Stimulated activated effector memory CD8-positive, alpha-beta T cell treated with anti-CD3 and anti-CD28 coated beads, Interleukin-12 subunit alpha, Interleukin-12 subunit beta, amount 100 ng/mL, for 72 hours (primary cell): ENCODE results near the gene DYNLT2B.
"Not testable (repeated sequence)": the region's sequence is repeated elsewhere in the genome, so short reads cannot be mapped to it uniquely, and the experiment has no call there.

ENCODE experiments used
- ATAC-seq: fragments of 150-1000 bp; cut with Tn5 transposase; 2 replicates; pipeline ENCODE4 v1.10.0; 2021
- DNase-seq, 2 donors: peaks; one replicate each; pipeline ENCODE4 v3.0.0; 2021 to 2022; ENCODE audit warnings: low spot score in 2 of 2
- H3K27ac Mint-ChIP-seq: one replicate; pipeline ENCODE4 v1.8.0; 2022; ENCODE audit warnings: mild to moderate bottlenecking, mixed read lengths
- H3K36me3 Mint-ChIP-seq: one replicate; pipeline ENCODE4 v1.8.0; 2022; ENCODE audit warnings: mild to moderate bottlenecking, mixed read lengths
- H3K4me1 Mint-ChIP-seq: one replicate; pipeline ENCODE4 v1.8.0; 2022; ENCODE audit warnings: mixed read lengths
- H3K4me3 Mint-ChIP-seq: one replicate; pipeline ENCODE4 v1.8.0; 2022; ENCODE audit warnings: mild to moderate bottlenecking, mixed read lengths
- H3K9me3 Mint-ChIP-seq: one replicate; pipeline ENCODE4 v1.8.0; 2022; ENCODE audit warnings: mixed read lengths

Gene DYNLT2B

GRCh38 chr3:196339044-196339443 lies 21.0 kb upstream of the DYNLT2B start:
- Mint-ChIP-seq H3K4me1 (no peaks in the 10 kb centered on the region), H3K27ac (no peak overlapping the region), H3K36me3 (no peaks in the 10 kb centered on the region), H3K4me3 (peak overlapping the region; percentile 27), H3K9me3 (no peaks in the 10 kb centered on the region)
- ATAC-seq: no peak
- no peak for DNase-seq

- H3K4me1 Mint-ChIP-seq: no peaks in the 10 kb centered on the region
- no peaks in the 10 kb centered on the region for H3K9me3 Mint-ChIP-seq
- H3K27ac Mint-ChIP-seq: no peak overlapping the region
- DNase-seq (no peak), ATAC-seq (no peak)
- no peak overlapping the region for H3K4me3 Mint-ChIP-seq
- H3K36me3 Mint-ChIP-seq: no peaks in the 10 kb centered on the region
Observed at GRCh38 chr3:196336319-196337145, 18.5 kb upstream of the DYNLT2B start.

DNA sequence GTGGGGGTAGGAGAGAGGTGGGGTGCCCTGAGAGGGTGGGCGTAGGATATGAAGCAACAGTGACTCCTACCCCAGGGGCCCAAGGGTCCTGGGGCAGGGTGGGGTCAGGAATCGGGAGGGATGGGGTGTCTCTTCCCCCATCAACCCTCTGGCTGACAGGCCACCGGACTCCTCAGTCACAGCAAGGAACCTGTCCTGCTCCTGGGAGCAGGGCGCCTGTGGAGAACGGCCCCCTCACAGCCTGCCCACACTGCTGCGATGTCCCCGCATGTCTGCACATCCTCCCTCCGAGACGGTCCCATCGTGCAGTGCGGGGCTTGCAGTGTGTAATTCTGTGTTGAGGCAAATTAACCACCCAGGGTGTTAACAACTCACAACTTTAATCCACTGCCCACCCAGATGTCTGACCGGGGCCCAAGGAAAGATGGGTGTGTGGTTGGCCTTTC lies 17.5 kb upstream of the DYNLT2B start:
- ATAC-seq: no peak
- no peaks in the 10 kb centered on the region for H3K9me3 Mint-ChIP-seq
- no peak overlapping the region for H3K27ac Mint-ChIP-seq
- no peak overlapping the region for H3K4me3 Mint-ChIP-seq
- DNase-seq: no peak
- H3K36me3 Mint-ChIP-seq: no peaks in the 10 kb centered on the region
- no peaks in the 10 kb centered on the region for H3K4me1 Mint-ChIP-seq

DNA sequence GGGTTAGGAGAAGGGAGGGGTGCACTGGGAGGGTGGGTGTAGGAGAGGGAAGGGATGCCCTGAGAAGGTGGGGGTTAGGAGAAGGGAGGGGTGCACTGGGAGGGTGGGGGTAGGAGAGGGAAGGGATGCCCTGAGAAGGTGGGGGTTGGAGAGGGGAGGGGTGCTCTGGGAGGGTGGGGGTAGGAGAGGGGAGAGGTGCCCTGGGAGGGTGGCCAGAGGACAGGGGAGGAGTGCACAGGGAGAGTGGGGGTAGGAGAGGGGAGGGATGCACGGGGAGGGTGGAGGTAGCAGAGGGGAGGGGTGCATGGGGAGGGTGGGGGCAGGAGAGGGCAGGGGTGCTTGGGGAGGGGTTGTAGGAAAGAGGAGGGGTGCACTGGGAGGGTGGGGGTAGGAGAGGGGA lies 16.9 kb upstream of the DYNLT2B start:
- no peak for ATAC-seq
- Mint-ChIP-seq H3K27ac (no peak overlapping the region), H3K9me3 (no peaks in the 10 kb centered on the region), H3K4me1 (no peaks in the 10 kb centered on the region), H3K4me3 (no peak overlapping the region), H3K36me3 (no peaks in the 10 kb centered on the region)
- DNase-seq: no peak

DNA sequence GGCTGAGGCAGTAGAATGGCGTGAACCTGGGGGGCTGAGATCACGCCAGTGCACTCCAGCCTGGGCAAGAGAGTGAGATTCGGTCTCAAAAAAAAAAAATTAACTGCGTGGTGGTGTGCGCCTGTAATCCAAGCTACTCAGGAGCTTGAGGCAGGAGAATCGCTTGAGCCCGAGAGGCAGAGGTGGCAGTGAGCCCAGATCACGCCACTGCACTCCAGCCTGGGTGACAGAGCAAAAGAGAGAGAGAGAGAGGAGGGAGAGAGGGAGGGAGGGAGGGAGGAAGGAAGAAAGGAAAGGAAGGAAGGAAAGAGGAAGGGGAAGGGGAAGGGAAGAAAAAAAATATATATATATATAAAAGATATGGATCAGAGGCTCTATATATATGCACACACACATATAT lies 14.1 kb upstream of the DYNLT2B start:
- DNase-seq: no peak
- ATAC-seq: no peak
- Mint-ChIP-seq H3K27ac (no peak overlapping the region), H3K36me3 (no peaks in the 10 kb centered on the region), H3K4me1 (no peaks in the 10 kb centered on the region), H3K9me3 (no peaks in the 10 kb centered on the region), H3K4me3 (no peak overlapping the region)

DNA sequence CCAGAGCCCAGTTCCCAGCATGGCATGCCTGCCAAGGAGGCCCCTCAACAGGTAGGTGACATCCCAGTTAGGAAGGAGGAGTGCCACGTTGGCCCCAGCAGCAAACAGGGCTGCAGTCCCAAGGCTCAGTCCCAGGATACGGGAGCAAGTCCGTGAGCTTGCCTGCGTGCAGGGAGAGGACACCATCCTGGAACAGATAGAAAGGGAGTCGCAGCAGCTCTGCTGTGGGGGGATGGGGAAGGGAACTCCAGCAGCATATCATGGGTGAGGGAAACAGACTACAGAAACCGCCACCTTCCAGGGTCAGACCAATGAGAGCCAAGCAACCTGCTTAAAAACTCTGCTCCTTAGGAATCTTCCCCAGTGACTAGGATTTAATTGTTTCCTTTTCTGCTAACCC lies 9.4 kb upstream of the DYNLT2B start:
- no peak overlapping the region for H3K4me3 Mint-ChIP-seq
- no peak overlapping the region for H3K27ac Mint-ChIP-seq
- no peaks in the 10 kb centered on the region for H3K9me3 Mint-ChIP-seq
- DNase-seq (no peak), ATAC-seq (no peak)
- no peaks in the 10 kb centered on the region for H3K36me3 Mint-ChIP-seq
- H3K4me1 Mint-ChIP-seq: no peaks in the 10 kb centered on the region

- ATAC-seq (no peak), DNase-seq (no peak)
- H3K9me3 Mint-ChIP-seq: no peaks in the 10 kb centered on the region
- H3K27ac Mint-ChIP-seq: no peak overlapping the region
- H3K36me3 Mint-ChIP-seq: no peaks in the 10 kb centered on the region
- no peak overlapping the region for H3K4me3 Mint-ChIP-seq
- H3K4me1 Mint-ChIP-seq: no peaks in the 10 kb centered on the region
Observed at GRCh38 chr3:196326936-196327335, 8.9 kb upstream of the DYNLT2B start.

- Mint-ChIP-seq H3K4me1 (peaks cover 4% of the 10 kb centered on the region), H3K9me3 (no peaks in the 10 kb centered on the region), H3K36me3 (no peaks in the 10 kb centered on the region), H3K27ac (no peak overlapping the region), H3K4me3 (no peak overlapping the region)
- no peak for ATAC-seq
- DNase-seq: no peak
Observed at GRCh38 chr3:196323691-196324090, 5.7 kb upstream of the DYNLT2B start.

DNA sequence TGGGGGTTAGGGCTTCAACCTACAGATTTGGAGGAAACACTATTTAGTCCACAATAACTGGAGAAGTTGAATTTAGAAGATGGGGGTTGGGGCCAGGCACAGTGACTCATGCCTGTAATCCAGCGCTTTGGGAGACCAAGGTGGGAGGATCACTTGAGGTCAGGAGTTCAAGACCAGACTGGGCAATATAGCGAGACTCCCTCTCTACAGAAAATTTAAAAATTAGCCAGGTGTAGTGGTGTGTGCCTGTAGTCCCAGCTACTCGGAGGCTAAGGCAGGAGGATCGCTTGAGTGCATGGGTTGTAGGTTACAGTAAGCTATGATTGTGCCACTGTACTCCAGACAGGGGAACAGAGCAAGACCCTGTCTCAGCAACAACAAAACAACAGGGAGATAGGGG lies 5.0 kb upstream of the DYNLT2B start:
- H3K9me3 Mint-ChIP-seq: no peaks in the 10 kb centered on the region
- DNase-seq (no peak), ATAC-seq (no peak)
- H3K36me3 Mint-ChIP-seq: peaks cover 2% of the 10 kb centered on the region
- H3K4me3 Mint-ChIP-seq: no peak overlapping the region
- peaks cover 4% of the 10 kb centered on the region for H3K4me1 Mint-ChIP-seq
- H3K27ac Mint-ChIP-seq: no peak overlapping the region

DNA sequence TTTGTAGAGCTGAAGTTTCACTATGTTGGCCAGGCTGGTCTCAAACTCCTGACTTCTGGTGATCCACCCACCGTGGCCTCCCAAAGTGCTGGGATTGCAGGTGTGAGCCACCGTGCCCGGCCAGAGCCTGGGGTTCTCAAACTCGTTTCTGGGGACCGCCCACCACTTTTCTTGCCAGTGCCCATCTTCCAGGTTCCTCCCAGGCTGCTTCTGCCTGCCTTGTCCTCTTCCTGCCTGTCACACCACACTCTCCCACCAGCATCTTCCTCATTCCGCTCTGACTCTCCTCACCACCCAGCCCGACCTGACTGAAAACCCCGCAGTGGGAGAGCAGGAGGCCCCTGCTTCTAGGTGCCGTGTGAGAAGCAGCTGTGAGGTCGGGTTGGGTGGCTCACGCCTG lies 3.1 kb upstream of the DYNLT2B start:
- no peak for DNase-seq
- Mint-ChIP-seq H3K9me3 (no peaks in the 10 kb centered on the region), H3K4me1 (peaks cover 10% of the 10 kb centered on the region), H3K36me3 (peaks cover 11% of the 10 kb centered on the region), H3K4me3 (no peak overlapping the region), H3K27ac (no peak overlapping the region)
- ATAC-seq: no peak

GRCh38 chr3:196320137-196320536 lies 2.1 kb upstream of the DYNLT2B start:
- ATAC-seq (no peak), DNase-seq (no peak)
- Mint-ChIP-seq H3K4me3 (no peak overlapping the region), H3K4me1 (peaks cover 10% of the 10 kb centered on the region), H3K9me3 (no peaks in the 10 kb centered on the region), H3K27ac (no peak overlapping the region), H3K36me3 (peaks cover 11% of the 10 kb centered on the region)

DNA sequence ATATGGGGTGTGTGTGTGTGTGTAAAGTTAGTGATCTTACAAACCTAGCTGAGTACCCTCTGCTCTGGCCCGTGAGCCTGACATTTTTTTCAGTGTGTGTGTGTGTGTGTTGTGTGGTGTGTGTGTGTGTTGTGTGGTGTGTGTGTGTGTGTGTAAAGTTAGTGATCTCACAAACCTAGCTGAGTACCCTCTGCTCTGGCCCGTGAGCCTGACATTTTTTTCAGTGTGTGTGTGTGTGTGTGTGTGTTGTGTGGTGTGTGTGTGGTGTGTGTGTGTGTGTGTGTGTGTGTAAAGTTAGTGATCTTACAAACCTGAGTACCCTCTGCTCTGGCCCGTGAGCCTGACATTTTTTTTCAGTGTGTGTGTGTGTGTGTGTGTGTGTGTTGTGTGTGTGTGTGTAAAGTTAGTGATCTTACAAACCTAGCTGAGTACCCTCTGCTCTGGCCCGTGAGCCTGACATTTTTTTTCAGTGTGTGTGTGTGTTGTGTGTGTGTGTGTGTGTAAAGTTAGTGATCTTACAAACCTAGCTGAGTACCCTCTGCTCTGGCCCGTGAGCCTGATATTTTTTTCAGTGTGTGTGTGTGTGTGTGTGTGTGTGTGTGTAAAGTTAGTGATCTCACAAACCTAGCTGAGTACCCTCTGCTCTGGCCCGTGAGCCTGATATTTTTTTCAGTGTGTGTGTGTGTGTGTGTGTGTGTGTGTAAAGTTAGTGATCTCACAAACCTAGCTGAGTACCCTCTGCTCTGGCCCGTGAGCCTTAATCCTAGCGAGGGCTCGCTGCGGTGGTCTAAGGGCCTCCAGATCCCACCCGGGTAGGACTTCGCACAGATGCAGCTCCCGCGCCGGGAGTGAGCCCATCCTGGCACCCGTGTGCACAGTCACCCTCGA lies 997 bp downstream of the DYNLT2B start:
- ATAC-seq, DNase-seq, H3K9me3 Mint-ChIP-seq: not testable (repeated sequence)
- Mint-ChIP-seq H3K27ac (peak overlapping the region; percentile 98), H3K4me1 (peaks cover 10% of the 10 kb centered on the region), H3K4me3 (peak overlapping the region; percentile 92), H3K36me3 (peaks cover 16% of the 10 kb centered on the region)

DNA sequence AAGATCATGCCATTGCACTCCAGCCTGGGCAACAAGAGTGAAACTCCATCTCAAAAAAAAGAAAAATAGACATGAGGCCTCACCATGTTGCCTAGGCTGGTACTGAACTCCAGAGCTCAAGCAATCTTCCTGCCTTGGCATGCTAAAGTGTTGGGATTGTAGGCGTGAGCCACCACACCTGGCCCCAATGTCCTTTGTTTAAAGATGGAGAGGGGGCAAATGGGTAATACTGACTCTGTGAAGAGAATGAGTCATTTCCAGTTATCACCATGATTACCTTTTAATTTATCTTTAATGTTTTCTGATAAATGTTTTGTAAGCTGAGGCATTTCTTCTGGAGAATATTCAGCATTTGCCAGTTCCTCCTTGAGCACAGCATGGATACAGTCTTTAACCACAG lies 2.2 kb downstream of the DYNLT2B start:
- Mint-ChIP-seq H3K27ac (no peak overlapping the region), H3K9me3 (no peaks in the 10 kb centered on the region), H3K4me3 (no peak overlapping the region), H3K4me1 (peaks cover 10% of the 10 kb centered on the region), H3K36me3 (peaks cover 16% of the 10 kb centered on the region)
- DNase-seq (no peak), ATAC-seq (no peak)

GRCh38 chr3:196314597-196314996 lies 3.4 kb downstream of the DYNLT2B start:
- H3K27ac Mint-ChIP-seq: peak overlapping the region; percentile 24
- DNase-seq (no peak), ATAC-seq (no peak)
- H3K36me3 Mint-ChIP-seq: peaks cover 16% of the 10 kb centered on the region
- H3K4me1 Mint-ChIP-seq: peaks cover 10% of the 10 kb centered on the region
- H3K4me3 Mint-ChIP-seq: no peak overlapping the region
- H3K9me3 Mint-ChIP-seq: no peaks in the 10 kb centered on the region

DNA sequence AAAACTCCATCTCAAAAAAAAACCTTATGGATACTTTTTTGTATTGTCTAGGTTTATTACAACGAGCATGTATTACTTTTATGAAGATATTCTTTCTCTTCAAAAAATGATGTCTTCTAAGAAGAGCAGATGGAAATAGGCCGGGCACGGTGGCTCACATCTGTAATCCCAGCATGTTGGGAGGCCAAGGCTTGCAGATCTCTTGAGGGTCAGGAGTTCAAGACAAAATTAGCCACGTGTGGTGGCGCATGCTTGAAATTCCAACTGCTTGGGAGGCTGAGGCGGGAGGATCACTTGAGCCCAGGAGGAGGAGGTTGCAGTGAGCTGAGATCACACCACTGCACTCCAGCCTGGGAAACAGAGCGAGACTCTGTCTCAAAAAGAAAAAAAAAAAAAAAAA lies 4.0 kb downstream of the DYNLT2B start:
- not testable (repeated sequence) for H3K4me3 Mint-ChIP-seq, H3K4me1 Mint-ChIP-seq, DNase-seq, ATAC-seq, H3K9me3 Mint-ChIP-seq
- H3K36me3 Mint-ChIP-seq: peaks cover 16% of the 10 kb centered on the region
- peak overlapping the region; percentile 24 for H3K27ac Mint-ChIP-seq

DNA sequence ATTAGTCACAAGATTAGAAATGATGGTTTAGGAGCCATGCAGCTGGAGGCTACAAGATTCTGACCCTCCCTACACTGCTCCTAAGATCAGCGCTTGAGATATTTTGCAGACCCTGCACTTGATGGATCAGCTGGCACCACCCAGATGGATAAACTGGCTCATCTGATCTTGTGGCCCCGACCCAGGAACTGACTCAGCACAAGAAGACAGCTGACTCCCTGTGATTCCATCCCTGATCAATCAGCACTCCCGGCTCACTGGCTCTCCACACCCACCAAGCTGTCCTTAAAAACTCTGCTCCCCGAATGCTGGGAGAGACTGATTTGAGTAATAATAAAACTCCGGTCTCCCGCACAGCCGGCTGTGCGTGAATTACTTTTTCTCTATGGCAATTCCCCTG lies 15.1 kb downstream of the DYNLT2B start:
- DNase-seq, H3K4me3 Mint-ChIP-seq, H3K9me3 Mint-ChIP-seq, H3K4me1 Mint-ChIP-seq, H3K27ac Mint-ChIP-seq, ATAC-seq: not testable (repeated sequence)
- H3K36me3 Mint-ChIP-seq: peaks cover 13% of the 10 kb centered on the region
